HG02943 (cell line): Measurements from ENCODE around the gene PLCB1.
"Not testable (repeated sequence)": the region's sequence is repeated elsewhere in the genome, so short reads cannot be mapped to it uniquely, and the experiment has no call there.

ENCODE experiments used
- ATAC-seq: cut with Tn5 transposase; IDR thresholded peaks from one replicate; pipeline ENCODE4 v1.9.1; 2021; ENCODE audit warnings: mild to moderate bottlenecking, low read depth, moderate library complexity; ENCODE audit not compliant: unreplicated experiment

Gene PLCB1

DNA sequence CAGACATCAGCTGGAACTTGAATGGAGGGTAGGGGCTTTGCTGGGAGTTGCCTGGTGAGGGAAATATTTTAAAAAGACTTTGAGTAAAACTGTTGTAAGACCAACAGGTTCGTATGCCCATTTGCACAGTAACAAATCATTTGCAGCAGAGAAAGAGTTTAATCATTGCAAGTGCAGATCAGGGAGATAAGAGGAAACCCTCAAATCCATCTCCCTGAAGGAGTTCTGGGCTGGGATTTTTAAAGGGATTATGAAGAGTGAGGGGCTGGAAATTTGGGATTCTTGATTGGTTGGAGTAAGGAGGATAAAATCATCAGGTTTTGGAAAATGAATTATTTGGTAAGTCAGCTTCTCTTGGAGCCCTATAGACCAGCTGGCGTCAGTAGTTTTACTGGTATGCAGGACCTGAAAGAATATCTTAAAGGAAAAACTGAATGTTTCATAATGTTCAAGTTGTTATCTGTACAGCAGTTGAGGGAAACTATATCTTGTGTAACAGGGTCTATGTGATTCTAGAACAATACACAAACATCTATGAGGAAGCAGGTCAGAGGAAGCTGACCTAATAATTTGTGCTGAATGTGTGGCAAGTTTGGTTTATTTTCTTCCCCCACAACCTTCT, 295.5 kb downstream of the PLCB1 start:
- ATAC-seq, result no peak

DNA sequence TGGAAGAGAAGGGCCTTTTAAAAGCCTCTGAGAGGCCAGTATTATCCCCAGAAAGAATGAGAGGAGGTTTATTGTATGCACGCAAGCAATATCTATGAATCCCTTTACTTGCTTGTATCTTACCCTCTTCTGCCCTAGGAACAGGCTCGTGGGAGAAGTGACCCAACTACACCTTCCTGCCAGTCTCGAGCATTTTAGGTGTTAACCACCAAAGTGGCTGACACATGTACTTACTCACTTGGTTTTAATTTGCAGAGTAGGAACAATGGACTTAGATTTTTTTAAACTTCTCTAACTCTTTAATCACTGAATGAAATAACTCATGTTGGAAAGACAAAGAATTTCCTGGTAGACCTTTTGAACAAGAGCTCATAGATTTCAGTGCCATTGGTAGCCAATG, 296.9 kb downstream of the PLCB1 start:
- ATAC-seq, result no peak

DNA sequence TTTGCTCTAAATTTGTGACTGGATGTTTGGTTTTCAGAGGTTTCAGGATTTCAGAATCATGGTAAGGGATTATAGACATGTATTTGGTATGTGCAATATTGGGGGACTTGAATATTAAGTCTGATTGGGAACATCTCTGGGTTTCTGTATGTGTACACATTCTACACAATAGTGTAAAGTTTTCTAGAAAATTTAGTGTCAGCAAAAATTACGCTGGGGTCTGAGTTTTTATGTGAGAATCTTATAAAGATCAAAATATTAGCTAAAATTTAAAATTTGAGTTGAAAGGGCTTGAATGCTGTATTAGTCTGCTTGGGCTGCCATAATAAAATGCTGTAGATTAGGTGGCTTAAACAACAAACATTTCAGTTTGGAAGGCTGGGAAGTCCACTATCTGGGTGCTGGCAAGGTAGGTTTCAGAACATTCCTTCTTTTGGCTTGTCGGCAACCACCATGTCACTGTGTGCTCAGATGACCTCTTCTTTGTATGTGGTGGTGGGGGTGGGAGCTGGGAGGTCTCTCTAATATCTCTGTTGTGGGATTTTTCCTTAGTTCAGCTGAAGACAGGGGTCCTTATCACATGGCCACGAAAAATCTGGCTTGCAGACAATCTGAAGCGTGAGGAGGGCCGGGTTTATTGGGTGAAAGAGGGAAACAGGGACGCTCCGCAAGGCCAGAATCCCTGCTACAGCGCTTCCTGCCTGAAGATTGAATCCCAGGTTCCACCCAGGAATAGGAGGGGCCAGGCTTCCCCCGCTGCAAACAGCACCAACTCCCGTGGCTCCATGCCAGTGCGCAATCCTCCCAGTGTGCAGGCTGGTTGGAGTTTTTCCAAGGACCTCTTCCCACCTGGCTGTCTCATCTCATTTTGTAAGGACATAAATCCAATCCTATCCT, 299.7 kb downstream of the PLCB1 start:
- no peak for ATAC-seq

DNA sequence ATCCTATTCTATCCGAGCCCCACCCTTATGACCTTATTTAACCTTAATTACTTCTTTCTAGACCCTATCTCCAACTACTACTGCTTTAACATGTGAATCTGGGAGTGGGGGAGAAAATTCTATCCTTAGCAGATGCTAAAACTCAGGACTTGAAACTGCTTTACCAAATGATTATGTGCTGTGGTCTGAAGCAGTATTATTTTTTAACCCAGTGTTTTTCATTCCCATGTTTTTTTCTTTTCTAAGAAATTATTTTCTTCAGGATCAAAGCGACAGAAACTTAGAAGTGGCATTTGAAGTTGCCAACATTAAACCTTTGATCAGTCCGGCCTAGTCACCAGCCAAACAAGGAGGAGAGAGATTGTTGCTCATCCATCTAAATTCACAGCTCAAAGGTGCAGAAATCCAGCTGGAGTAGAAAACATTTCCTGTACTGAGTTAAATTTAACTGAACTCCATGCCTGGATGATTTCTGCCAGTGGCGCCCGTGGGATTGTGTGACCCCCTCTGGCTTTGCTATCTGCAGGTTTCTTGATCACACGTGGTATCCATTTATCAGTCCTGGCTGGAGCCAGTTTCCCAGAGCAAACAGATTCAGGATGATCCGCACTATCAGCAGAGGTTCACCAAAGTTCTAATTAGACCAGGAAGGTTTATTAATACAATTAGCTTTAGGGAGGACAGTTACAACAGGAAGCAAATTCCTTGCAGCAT, 300.5 kb downstream of the PLCB1 start:
- ATAC-seq, result no peak

DNA sequence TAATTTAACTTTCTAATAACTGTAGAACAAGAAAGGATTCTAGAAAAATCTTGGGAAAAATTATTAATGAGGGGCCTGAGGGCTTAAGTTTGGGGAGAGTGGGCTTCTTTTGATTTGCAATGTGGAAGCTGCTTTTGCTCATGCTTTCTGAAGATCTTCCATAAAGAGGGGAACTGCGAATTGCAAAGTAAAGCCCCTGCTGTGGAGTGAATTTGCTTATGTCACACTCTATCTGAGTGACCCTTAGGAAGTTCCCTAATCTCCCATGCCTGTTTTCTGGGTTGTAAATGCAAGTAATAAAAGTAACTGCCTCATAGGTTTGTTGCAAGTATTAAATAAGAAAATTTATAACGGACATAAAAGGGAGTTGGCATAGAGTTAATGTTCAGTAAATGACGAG, 301.2 kb downstream of the PLCB1 start:
- ATAC-seq, result no peak

DNA sequence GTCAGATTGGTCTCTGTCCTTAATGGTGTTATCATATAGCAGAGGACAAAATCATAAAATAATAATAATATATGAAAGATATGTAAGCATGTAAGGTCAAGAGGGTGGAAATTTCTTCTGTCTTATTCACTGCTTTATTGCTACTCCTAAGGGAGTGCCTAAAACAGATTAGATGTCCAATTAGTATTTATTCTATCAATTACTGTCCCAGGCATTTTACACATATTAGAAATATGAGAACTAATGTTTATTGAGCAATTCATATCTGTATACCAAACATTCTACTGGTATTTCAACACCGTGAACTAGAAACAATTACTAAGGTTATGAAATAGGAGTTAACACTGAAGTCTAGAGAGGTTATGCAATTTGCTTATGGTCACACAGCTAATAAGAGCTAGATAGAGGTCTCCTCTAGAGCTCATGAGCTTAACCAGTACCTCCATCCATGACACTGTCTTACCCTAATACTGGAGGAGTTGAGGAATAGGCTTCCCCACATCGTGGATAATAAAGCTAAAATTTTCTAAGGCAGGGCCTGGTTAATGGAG, 302.3 kb downstream of the PLCB1 start:
- no peak for ATAC-seq

DNA sequence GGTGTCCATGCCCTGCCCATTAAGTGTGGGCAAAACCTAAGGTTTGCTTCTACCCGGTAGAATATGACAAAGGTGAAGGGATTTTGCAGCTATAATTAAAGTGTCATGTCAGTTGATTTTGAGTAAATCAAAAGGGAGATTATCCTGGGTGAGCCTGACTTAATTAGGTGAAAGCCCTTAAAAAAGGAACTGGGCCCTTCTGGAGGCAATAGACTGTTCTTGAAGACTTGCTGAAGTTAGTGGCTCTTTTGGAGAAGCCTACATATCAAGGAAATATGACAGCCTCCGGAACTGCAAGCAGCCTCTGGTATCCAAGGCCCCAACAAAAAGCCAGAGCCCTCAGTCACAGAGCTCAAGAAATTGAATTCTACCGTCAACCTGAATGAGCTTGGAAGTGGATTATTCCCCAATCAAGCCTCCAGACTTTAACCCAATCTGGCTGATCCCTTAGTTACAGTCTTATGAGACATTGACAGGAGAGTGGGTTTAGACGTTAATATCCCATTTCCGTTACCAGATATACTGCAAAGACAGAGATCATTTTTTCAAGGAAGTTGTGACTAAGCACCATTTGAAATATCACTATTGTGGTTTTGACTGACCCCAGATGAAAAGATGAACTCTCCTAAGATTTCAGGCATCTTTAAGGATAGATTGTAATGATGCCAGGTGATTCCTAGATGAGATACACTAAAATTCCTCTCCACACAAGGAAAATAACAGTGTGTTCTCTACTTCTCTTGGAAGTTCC, 303.4 kb downstream of the PLCB1 start:
- no peak for ATAC-seq

DNA sequence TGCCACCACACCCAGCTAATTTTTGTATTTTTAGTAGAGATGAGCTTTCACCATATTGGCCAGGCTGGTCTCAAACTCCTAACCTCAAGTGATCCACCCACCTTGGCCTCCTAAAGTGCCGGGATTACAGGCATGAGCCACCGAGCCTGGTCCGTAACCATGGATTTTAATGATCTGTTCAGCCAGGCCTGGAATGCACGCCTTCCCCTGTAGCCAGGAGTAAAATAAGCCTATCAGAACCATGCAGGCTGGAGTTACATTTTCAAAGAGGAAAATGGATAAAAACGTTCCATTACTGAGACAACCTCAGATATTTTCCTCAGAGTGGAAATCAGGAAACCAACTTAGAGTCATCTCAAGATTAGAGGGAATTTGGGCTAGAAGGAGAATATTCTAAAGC, 304.9 kb downstream of the PLCB1 start:
- ATAC-seq, result not testable (repeated sequence)

DNA sequence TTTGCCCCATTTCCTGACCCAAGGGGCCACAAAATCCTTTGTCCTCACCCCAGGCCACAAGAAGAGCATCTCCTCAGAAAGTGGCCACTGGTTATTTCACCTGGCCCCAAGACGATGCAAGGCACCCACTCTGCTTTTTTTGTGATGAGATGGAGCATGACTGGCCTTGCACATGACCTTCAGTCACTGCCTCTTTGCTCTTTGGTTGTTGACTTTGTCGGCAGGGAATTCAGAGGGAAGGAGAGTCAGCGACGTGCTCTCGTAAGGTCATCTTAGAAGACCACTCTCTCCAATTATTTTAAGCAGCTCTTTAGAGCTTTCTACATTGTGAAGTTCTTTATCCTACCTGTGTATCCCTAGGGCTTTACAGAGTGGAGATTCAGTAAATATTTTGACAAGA, 306.7 kb downstream of the PLCB1 start:
- ATAC-seq, result no peak

DNA sequence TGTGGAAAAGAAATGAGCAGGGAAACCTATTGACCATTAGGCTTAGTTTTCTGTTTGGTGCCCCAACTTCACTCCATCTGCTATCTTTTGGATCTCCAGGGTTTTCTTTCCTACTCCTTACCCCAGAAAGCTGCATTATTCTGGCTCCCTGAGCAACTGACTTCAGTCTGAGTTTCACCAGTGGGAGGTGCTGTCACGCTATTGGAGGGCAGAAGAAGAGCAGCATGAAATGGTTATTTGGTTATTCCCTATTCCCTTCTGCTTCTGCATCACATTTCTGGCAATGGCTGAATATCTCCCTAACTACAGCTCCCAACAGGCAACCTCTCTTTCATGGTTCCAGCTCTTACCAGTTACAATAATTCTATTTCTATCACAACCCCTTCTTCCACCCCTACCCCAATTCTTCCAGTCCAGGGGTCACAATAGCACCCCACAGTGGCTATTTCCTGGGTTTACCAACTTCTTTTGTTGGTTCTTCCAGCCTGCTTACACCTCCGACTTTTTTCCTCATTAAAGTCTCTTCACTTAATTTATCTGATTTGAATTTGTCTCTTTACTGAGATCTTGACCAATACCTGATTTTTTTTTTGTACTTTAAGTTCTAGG, 311.5 kb downstream of the PLCB1 start:
- ATAC-seq, result no peak

DNA sequence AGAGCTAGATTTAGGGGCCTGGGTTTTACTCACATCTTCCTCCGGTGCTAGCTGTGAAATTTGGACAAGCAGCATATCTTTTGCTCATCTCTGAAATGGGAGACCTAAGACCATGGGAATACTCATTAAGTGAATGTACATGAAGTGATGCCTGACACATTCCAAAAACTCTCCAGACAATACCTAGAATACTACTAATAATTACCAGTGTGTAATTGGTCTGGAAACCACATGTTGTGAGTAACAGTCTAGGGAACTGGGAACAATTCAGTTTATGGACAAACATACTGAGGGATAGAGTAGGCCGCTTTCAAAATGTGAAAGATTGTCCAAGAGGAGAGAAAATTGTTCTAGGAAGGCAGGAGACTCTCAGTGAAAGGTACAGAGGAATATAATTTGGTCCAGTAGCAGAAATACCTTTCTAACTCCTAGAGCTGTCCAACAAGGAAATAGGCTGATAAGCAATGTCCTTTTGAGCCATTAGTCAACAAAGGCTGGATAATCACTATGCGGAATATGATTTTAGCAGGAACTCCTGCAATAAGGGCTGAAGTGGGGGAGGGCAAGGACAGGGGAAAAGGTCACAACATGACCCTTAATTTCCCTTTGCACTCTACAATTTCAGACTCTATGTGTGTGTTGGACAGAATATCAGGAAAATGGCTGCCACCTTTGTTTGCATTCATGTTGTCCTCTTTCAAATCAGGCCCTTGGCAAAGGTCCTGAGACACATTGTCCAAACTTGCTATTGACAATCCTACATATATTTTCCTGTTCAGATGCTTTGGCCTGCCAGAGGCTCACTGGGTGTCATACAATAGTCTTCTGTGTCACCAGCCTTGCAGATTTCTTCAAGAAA, 315.4 kb downstream of the PLCB1 start:
- ATAC-seq, result no peak

DNA sequence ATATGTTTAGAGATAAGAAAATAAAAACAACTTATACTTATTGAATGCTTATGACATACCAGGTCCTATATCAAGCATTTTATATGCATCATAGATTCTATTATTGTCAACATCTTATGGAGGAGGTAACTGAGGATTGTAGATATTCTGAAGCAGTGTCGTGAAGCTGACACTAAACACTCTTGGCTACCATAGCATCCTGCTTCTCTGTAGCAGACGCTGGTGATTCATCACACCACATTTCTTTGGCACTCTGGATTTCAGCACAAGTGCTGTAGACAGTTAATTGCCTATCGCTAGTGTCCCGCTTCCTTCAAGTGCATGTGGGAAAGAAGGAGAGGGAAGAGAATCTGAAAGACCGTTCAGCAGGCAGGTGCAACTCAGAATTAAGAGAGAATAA, 317.1 kb downstream of the PLCB1 start:
- ATAC-seq, result no peak

DNA sequence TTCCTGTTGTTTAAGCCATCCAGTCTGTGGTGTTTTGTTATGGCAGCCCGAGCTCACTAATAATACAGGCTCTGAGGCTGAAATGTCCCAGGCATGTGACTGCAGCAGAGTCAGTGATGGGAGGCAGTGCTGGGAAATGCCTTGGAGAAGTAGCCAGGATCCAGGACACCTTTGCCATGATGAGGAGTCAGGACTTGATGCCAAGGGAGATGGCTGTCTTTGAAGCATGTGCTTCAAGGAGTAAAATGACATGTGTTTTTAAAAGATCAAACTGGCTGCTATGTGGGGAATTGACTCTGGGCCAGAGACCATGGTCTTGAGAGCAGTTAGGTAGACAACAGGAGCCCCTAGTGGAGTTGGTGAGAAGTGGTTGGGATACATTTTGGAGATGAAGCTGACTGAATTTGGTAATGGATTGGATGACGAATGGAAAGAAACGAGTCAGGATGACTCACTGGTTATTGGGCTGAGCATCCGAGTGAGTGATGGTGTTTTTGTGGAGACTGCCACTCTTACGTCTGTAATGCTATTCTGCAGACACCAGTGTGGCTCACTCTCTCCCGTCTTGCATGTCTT, 322.2 kb downstream of the PLCB1 start:
- no peak for ATAC-seq

DNA sequence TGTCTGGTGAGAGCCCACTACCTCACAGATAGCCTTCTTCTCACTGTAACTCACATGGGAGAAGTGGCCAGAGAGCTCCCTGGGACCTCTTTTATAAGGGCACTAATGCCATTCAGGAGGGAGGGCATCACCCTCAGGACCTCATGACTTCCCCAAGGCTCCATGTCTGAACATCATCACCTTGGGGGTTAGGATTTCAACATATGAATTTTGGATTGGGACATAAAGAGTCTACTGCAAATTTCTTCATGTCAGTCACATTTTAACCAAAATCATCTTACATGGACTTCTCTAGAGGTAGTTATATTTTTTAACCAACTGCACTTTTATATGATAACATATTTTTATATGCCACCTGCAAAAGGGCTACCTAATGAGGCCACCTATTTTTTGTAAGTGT, 324.7 kb downstream of the PLCB1 start:
- no peak for ATAC-seq

DNA sequence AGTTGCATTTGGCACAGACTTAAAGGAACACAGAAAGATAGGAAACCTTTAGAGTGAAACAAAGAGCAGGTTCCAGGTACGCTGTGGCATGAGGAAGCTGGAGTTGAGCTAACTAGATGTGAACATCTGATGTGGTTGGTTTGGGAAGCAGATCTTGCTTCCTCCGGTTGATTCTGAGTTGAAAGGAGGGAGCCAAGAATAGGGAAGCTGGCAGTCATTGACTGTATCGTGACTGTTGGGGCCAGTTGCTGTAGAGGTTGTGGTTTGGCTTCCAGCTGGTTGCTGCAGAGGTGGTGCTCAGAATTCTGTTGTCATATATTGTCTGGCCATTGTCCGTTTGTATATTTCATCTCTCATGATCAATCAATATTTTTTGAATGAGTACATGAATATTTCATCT, 325.9 kb downstream of the PLCB1 start:
- ATAC-seq, result no peak

DNA sequence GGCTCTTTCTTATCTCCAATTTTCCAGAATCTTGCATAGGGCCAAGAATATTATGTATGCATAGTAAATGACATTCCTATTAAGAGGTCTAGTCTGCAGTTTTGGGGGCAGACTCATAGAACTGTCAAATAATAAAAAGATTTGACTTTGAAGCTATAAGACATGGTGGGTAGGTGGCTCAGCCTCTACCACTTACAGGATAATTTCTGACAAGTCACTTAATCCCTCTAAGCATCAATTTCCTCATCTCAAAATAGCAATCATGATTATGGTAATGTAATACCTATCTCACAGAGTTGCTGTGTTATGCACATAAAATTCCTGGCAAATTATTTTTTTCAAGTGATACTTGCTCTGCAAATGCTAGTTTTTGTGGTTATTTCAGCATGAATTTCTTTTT, 329.1 kb downstream of the PLCB1 start:
- ATAC-seq, result no peak

DNA sequence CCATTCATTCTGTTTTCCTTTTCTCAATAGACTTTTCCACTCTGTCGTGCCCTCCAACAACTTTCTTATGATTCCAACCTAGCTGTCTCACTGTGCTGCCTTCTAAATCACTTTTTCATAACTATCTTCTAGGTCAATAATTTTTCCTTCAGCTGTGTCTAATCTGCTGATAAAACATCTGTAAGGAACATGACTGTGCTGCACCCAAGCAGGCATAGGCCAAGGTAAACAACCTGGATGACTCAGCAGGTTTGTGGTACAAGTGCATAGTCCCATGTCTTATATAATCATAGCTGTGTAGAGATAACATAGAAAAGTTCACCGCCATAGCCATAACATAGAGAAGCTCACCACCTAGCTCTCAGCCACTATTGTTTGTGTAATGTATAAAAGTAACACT, 332.3 kb downstream of the PLCB1 start:
- no peak for ATAC-seq

DNA sequence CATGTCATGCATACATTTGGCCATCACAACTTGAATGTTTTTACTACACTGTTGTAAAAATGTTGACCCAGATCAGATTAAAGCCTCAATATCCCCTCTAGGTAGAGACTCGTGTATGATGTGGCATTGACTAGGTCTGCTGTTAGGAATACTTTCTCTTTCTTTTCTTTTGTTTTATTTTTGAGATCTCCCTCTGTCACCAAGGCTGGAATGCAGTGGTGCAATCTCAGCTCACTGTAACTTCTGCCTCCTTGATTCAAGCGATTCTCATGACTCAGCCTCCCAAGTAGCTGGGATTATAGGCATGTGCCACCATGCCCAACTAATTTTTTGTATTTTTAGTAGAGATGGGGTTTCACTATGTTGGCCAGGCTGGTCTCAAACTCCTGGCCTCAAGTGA, 334.7 kb downstream of the PLCB1 start:
- not testable (repeated sequence) for ATAC-seq

DNA sequence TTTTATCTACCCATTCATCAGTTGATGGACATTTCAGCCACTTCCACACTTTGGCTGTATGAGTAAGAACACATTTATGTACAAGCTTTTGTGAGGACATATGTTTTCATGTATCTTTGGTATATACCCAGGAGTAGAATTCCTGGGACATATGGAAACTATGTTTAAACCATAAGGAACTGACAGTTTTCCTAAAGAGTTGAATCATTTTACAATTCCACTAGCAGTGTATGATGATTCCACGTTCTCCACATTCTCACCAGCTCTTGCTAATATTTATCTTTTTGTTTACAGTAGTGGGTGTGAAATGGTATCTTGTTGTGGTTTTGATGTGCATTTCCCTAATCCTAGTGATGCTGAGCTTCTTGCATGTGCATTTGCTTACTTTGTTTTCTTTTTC, 338.1 kb downstream of the PLCB1 start:
- no peak for ATAC-seq
